ENCODE results near the gene RARRES1.

The RARRES1 gene, protein sequence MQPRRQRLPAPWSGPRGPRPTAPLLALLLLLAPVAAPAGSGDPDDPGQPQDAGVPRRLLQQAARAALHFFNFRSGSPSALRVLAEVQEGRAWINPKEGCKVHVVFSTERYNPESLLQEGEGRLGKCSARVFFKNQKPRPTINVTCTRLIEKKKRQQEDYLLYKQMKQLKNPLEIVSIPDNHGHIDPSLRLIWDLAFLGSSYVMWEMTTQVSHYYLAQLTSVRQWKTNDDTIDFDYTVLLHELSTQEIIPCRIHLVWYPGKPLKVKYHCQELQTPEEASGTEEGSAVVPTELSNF

DNA sequence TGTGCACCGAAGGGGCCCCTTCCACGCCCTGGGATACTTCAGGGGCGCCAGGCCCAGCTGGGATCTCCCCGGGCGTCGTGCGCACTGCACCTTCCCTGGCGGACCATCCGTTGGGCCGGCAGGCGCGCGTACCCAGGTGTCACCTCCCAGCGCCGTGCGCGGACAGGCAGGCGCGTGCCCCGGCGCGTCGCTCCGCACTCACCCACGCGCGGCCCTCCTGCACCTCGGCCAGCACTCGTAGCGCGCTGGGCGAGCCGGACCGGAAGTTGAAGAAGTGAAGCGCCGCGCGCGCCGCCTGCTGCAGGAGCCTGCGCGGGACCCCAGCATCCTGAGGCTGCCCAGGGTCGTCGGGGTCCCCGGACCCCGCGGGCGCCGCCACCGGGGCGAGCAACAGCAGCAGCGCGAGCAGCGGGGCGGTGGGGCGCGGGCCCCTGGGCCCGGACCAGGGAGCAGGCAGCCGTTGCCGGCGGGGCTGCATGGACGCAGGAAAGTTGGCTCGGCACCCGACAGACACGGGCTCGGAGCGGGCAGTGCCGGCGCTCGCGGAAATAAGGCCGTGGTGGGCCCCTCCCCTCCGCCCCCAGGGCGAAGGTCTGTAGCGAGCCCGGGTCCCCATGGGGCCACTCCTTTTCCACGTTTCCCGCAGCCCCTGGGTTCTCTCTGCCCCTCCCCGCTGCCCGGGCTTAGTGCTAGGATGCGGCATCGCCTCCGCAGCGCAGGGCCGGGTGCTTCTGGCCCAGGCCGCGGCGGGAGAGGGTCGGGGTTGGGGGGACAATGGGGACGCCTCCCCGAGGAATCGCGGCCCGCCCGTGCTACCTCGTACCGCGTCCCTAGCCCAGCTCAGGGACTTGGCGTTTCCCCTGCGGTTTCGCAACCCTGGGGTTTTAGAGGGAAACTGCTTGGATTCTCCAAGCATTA, at the start of gene RARRES1:
RARRES1 (minus strand) TSS at position 520 of the 918 bp plus-strand sequence; CDS start at position 478, 42 bp downstream.
- peak; percentile 10 for DNase-seq

DNA sequence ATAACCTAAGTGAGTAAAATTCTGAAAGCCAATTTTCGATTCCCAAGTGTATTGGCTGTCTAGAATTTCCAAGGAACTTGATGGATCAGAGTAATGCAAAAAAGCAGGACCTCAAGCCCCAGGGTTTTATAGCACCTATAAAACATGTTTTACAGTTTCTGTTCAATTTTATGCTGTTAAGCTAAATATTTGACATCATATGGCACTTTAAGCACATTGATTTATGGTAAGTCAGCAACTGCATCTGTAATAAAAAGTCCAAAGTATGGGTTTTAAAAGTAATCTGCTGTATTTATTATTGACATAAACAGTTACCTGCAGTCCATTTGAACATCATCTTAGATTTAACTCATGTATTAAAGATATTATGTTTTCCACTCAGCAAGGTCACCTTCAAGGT, 49.6 kb upstream of the RARRES1 start:
- no peak for DNase-seq

DNA sequence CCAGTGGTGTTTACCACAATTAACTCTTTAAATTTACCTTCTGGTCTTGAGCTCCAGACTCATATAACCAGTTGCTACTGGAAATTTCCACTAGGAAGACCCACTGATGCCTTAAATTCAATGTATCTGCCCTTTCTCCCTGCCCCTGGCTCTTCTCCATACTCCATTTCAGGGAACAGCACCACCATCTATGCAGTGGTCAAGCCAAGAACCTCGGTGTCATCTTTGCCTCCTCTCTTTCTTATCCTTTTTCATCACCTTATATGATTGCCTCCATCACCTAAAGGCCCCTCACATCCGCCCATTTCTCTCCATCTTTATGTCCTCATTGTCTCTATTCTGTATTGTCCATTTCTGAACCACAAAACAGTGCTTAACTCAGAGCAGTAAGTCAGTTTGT, 48.9 kb upstream of the RARRES1 start:
- no peak for DNase-seq

DNA sequence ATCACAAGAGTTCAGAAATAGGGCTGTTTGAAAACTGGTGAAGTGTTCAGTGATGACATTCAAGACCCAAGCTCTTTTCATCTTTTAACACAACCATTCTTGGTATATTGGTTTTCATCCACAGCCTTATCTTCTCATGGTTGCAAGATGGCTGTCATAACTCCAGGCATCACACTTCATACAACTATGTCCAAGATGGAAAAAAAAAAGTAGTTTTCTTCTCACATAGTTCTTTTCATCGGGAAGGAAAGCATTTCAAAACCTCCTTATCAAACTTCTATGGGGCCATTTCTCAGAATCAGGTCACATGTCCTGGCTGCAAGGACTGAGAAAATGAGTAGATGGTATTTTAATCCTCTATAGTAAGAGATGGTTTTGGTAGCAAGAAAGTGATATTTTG, 48.5 kb upstream of the RARRES1 start:
- DNase-seq: no peak

DNA sequence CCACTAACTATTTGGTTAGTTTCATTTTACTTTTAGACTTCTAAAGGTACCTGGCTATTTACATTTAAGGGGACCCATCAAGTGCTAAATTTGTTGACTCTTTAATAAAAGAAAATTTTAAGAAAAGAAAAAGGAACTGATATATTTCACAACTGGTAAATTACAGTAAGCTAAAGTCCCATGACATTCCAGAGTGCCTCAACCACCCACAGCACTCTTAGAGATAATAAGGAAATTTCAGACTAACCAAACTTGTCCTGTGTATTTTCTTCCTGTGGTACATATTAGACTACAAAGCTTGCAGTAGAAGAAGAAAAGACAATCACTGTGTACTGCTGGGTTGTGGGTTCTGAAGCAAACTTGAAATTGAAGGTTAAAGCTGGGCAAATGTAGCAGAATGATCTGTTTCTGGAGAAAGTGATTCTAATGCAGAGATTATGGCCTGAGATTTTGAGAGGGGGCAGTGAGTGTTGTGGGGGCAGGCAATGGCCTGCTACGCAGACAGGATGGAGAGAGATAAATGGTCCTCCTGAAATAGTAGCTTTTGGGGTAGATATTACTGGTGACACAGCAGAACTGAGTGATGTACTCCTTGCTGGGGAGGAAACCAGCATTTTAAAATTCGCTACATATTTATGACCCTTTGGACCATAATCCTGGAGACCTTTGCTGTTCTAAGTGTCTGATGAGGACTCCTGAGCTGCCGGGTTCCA, 45.1 kb upstream of the RARRES1 start:
- no peak for DNase-seq

DNA sequence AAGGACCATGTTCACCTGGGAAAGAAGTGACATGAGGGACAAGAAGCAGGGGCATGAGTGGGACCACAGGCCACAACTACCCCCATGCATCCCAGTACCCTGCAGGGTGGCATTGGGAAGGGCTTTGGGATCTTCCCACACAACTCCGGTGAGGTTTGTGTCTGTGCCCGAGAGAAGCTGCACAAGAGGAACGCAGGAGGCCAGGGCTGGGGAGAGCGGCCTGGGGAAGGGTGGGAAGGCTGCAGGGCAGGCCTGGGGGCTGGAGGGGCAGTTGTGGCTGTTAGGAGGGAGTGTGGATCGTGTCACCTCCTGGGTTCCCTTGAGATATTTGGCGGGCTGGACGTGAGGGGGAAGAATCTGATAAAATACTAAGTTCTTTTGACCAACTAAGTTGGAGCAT, 44.3 kb upstream of the RARRES1 start:
- DNase-seq: no peak

DNA sequence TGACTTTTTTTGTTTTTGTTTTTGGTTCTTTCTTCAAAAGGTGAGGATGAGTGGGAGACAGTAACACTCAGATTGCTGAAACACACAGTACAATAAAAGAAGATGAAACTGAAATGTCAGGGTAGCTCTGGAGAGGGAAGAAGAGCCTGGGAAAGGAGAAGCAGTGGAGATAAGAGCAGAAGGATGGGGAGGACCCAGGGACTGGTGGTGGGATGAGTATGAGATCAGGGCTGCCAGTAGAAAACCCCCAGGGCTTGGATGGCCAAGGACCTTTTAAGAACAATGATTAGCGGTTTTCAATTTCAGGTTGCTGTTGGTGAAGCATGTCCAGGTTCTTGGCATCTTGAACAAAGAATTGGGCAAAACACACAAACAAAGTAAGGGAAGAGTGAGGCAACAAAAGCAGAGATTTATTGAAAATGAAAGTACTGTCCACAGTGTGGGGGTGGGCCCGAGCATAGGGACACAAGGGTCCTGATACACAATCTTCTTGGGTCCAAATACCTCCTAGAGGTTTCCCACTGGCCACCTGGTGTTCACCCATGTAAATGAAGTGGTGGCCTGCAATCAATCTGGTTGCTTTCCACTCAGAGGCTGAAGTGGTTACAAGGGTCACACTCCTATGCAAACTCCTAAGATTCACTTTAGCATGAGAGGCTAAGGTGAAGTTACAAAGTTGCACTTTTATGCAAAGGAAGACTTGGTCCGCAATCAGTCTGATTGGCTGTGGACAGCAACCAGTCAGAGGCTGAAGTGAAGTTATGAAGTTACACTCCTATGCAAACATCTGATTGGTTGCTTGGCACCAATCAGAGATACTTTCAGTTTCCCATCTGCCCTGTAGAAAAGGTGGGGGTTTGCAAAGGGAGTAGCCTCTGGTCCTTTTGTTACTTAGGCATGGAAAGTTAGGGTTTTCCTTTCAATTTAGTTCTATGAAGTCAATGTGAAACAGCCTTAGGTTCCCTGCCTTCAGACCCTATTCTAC, 43.5 kb upstream of the RARRES1 start:
- DNase-seq: no peak

DNA sequence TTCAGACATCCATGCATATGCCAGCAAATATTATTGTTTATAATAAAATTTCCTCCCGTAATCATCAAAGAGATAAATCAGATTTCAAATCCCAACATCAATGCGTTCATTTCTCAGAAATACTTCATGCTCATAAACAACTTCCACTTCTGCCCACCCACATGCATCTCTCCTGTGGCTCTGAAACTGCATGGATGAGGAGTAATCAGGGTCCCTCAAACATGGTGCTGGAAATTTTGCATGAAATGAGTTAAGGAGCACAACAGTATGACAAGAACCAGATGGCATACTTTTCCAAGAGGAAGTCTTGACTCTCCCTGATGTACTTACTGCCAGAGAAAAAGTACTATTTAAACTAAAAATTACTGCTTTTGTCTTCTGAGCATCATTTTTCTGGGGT, 42.7 kb upstream of the RARRES1 start:
- DNase-seq: no peak

DNA sequence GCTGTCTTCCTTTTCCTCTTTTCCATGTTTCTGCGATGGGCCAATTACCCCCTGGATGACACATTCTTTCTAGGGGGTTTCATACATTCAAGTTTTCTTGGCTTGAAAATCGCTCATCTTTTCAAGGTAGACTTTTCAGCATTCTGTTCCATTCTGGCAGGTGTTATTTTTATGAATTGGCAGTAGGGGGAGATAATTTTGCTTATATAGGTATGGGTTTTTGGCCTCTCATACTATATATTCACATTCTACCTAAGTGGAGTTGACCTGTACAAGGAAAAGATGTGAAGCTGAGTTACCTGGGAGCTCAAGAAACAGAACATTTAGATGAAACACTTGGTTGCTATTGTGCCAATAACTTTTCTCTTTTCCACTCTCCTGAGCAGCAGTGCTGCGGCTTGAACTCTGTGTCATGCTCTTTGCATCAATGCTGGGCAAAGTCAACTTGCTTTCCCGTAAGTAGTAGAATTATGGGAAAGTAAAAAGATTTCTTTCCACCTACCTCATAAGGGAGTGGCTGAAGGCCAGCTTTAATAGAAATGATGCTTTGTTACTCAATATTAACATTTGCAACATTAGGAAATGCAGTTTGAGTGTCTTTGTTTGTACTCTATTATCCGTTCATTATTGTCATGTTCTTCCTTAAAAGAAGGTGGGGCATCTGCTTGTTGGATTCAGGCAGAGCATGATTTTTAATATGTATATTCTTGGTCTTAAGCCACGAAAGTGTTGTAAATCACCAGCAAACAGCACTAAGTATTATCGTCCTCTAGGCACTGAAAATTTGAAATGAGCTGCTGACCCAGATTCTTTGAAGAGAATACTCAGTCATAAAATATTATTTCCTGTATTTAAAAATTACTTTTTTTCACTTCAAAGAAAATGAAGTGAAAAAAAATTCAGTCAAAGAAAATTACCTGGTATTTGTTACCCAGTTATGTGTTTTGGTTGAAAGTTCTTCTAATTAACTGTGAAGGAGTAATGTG, 41.9 kb upstream of the RARRES1 start:
- no peak for DNase-seq

DNA sequence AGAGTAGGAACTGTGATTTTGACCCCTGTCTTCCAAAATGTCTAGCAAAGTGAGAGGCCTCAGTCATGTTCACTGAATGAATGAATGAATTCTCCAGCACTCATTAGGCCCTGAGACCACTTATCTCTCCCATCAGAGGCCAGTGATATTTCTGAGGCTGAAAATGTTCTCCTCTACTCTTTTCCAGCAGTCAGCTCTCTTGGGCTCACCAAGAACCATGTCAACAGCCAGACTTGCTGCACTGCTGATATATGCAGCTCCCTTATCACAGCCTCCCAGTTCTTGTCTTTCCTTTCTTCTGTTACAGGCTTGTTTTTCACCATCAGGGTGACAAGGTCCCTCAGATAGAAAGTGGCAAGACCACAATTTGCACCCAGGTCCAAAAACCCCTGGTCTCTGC, 40.9 kb upstream of the RARRES1 start:
- DNase-seq: no peak

DNA sequence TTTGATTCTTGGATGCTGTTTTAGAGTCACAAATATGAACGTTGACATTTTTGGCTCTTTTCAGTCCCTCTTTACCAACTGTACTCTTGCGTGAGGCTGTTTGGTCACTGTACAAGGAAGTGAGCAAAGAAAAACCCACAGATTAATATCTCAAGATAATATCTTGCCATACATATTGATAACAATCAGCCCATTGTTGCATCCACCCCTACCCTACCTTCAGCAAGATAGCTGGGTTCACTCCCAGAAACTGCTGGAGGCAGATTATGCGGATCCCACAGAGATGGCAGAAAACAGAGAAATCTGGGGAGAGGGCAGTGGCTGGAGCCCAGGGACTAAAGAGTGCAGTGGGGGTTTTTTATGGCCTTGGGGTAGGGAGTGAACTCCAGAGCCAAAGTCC, 39.7 kb upstream of the RARRES1 start:
- no peak for DNase-seq

DNA sequence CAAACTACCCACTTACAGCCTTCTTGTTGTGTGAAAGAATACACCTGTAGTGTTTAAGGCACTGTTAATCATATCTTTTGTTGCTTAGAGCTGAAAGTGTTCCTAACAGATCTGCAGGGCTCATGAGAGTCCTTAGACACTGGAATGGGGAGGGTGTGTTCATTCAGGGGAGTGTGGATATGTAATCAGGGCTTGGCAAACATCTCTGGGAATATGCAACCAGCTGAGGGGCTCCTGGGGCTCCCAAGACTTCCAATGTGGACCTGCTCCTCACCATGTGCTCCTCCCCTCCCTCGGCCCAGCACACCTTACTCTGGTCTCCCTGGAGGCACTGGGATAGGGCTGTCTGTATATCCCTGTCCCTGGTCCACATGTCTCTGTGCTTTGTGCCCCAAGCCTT, 39.3 kb upstream of the RARRES1 start:
- DNase-seq: no peak

DNA sequence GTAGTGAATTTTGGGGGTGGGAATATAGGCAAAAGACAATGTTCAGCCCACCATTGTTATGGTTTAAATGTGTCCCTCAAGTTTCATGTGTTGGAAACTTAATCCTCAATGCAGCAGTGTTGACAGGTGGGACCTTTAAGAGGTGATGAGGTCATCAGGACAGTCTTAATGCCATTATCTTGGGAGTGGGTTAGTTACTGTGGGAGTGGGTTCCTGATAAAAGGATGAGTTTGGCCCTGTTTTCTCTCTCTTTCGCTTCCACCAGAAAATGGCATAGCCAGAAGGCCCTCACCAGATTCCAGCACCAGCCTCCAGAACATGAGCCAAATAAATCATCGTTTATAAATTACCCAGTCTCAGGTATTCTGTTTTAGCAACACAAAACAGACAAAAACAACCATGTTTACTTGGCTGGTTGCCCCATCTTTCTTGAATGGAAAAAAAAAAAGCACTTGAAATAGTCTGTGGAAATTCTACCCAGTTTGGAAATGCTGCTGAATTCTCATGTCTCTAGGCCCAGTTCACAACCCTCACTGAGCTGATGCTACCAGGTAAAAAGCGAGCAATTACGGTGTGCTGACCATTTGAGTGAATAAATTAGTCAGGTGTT, 38.6 kb upstream of the RARRES1 start:
- peak; percentile 7 for DNase-seq

DNA sequence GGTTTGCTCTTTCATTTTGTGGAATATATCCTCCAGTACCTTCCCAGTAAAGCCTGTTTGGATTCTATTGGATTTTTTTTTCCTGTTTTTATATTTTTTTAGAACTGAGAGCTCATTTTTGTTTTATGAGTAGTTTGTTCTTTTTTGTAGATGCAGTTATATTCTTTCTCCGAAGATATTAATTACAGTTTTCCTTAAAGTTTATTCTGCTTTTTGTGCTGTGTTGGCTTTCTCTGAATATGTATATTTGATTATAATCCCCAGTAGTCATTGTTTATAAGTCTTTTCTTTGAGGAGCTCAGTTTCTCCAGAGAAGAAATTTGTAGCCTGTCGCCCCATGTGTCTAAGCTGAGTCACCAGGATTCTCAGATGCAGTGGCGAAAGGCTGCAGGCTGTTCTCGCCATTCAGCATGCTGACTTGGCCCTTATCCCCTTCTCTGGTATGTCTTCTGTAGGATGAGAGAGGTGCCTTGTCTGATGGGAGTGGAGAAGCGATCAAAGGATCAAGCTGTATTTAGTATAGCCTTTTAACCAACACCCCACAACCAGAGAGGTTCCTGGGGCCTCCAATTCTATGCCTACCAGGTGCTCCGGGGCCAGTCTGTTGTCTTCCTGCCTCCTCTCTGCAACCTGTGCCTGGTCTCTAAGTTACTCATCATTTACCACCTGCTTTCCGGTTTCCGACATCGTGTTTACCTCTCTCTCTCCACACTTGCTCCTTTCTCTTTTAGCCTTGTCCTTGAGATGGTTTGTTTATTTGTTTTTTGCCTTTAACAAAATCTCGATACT, 37.9 kb upstream of the RARRES1 start:
- no peak for DNase-seq

DNA sequence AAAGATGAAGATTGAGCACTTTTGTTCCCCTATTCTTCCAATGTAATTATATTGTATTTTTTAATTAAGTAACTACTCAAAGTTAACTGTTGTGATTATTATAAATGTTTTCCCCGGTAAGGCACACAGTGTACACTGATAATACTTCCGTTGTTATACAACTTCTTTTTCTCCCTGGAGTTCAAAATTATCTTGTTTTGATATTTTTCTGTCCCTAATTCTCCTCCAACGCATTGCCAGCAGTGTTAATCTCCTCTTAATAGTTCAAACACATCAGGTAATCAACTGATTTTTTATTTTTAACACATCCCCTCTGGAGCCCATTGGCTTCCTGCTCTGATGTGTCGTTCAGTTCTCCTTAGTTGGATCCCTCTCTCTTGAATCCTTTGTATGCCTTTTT, 37.3 kb upstream of the RARRES1 start:
- DNase-seq: no peak

DNA sequence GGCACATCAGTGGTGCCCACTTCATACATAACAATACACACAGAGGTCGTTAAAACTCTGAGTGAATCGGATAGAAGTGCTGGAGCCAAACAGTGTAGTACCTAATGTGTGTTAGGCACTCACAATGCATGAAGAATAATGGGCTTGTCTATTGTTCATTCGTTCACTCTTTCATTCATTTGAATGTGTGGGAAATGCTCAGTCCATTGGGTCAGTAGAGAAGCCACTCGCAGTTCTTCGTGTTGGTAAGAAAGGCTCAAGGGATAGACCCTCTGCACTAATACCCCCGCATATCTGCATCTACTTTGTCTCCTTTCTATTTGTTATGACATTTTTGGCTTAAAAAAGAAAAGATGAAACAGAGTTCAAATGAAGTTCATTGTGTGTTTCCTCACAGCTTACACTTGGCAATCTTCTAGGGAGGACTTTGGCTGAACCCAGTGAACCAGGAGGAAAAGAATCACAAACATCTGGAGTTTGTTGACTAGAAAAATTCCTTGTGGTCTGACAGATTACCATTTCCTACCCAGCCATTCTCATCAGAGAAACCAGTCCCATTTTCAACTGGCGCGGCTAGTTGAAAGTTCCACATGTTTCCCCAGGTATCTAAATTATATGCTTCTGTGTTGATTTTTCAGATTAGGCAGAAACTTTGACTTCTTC, 36.8 kb upstream of the RARRES1 start:
- DNase-seq: no peak

DNA sequence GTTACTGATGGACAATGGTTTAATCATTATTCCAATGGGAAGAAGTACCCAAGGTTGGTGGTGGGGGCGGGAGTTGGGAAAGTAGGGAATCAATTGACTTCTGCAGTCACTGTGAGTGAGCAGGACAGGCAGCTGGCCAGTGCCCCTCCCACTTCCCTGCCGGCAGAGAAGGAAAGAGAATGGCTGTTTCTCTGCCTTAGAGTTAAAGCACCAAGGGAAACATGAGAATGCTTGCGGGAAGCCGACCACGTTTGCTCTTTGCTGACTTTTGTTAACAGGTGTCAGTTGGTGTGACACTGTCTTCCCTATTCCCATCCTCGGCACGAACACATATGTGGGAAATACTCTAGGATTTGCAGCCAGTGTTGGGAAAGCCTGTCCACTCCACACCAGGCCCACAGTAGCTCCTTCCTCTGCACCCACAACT, 36.1 kb upstream of the RARRES1 start:
- DNase-seq: no peak

DNA sequence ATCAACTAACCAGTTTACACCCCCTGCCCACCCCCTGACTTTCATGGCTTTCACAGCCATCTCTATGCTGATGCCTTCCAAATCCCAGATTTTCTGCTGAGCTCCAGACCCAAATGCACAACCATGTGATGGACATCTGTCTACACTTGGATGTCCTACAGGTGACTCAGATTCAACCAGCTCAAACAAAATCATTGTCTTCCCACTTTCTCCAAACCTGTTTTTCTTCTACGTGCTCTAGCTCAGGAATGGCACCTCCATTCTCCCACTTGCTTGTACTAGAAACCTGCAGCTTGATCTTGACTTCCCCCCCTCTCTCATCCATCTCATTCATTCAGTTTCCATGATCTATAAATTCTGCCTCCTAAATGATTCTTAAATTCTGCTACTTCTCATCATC, 34.1 kb upstream of the RARRES1 start:
- no peak for DNase-seq

DNA sequence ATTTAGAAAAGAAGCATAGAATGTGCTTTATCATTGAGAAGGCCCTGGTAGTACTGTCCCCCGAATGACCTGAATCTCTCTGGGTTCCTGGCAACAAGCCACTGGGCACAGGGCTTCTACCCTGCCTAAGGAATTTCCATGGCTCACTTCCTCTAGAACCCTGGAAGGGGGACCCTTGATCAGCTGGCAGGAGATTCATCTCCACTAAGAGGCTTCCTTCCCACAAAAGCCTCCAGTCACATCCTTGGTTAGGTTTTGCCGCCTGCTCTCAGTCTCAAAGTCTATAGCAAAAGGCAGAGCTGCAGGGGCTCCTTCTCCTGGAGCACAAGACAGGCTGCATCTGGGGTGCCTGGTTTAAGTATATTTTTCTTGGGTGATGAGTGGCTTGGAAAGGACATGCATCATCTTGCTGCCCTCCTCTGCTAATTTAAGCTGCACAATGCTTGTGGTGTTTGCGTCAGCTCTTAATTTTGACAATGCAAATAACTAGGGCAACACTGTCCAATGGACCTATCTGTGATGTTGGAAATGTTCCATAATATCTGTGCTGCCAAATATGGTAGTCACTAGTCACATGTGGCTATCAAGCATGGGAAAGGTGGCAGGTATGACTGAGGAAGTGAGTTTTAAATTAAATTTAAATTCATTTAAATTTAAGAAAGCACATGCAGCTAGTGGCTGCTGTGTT, 33.4 kb upstream of the RARRES1 start:
- DNase-seq: no peak

Measured in NCI-H82 (cell line).